GM21360 (cell line): ENCODE results near the gene LARGE2.

Experiments
- ATAC-seq: cut with Tn5 transposase; IDR thresholded peaks from one replicate; pipeline ENCODE4 v1.9.1; 2021; ENCODE audit warnings: mild to moderate bottlenecking, moderate library complexity; ENCODE audit not compliant: unreplicated experiment

LARGE2 gene

DNA sequence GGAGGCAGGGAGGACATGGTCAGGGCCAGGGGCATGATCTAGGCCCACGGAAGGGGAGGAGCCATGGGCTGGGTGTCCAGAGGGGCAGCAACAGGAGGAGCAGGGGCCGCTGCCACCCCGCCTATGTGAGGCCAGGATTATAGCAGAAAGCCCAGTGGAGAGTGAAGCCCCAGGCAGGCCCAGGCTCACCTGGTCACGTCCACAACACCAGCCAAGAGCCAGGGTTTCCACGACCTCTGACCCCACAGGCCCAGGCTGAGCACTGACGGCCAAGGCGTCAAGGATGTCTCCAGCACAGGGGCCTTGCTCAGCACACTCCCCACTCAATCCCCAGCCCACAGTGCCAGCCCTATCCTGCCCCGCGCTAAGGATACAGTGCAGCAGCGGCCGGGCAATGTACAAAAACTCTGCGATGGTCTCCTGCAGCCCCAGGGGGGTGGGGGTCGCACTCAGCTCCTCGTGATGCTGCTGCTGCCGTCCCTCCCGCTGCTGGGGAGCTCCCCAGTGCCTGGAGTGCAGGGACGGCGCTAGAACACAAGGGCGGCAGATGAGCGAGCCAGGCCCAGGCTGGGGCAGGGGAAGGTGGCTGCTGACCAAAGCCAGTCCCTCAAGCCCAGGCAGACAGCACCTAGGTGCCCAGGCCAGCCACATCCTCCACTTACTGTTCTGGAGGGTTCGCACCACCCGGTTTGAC, 8.4 kb upstream of the LARGE2 start:
- ATAC-seq = no peak

DNA sequence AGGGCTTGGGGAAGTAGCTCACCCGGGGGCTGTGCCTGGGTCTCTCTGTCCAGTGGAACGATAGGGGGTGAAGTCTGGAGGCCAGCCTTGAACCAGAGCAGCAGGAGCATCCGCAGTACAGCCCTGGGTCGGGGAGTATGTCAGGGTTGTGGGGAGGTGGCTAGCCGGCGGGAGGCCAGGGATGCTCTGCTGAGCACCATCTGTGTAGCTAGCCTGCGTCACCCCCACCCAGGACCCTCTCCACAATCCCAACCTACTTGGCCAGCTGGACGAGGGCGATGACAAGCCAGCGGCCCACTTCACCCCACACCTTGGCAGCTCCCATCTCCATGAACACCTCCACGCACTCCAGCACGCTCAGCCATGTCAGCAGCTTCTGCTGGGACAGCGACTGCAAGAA, 7.0 kb upstream of the LARGE2 start:
- no peak for ATAC-seq

DNA sequence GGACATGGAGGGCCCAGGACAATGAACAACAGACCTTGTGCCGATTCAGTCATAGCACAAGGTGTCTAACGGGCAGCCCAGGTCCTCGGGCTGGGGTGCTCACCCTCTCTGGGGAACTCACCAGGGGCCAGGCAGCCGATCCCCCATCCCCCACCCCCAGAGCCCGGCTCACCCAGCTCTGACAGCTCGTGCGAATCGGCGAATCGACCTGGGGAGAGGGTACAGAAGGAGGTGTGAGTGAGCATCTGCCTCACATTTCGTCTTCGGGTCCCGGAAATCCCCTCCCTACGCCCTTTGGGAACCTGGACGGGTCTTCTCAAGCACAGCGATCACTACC, 5.2 kb upstream of the LARGE2 start:
- ATAC-seq = peak; percentile 0

GRCh38 chr11:45917623-45918330, 4.7 kb upstream of the LARGE2 start, which contains the start of gene PEX16:
Gene PEX16, minus strand, starts transcription at chr11:45917877. Its CDS starts 66 bp downstream, at chr11:45917811.
- ATAC-seq = peak; percentile 79

GRCh38 chr11:45918331-45918941, 4.0 kb upstream of the LARGE2 start:
- ATAC-seq = peak; percentile 39

GRCh38 chr11:45918962-45919675, 3.3 kb upstream of the LARGE2 start:
- no peak for ATAC-seq

GRCh38 chr11:45919806-45920530, 2.5 kb upstream of the LARGE2 start:
- no peak for ATAC-seq

GRCh38 chr11:45920531-45921477, 1.7 kb upstream of the LARGE2 start:
- no peak for ATAC-seq

GRCh38 chr11:45921561-45922424, 663 bp upstream of the LARGE2 start:
- no peak for ATAC-seq

GRCh38 chr11:45924036-45924915, 1.8 kb downstream of the LARGE2 start:
- no peak for ATAC-seq

GRCh38 chr11:45924927-45925326, 2.5 kb downstream of the LARGE2 start:
- ATAC-seq = no peak

- no peak for ATAC-seq
Measured at GRCh38 chr11:45925550-45925949, 3.1 kb downstream of the LARGE2 start.

DNA sequence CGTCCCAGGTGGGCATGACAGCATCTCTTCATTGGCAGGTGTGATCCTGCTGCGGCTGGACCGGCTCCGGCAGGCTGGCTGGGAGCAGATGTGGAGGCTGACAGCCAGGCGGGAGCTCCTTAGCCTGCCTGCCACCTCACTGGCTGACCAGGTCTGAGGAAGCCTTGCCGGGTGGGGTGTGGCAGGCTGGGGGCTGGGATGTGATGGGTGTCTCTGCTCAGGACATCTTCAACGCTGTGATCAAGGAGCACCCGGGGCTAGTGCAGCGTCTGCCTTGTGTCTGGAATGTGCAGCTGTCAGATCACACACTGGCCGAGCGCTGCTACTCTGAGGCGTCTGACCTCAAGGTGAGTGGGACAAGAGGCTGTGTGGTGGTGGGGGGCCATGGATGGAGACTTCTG, 3.5 kb downstream of the LARGE2 start:
- ATAC-seq = no peak

DNA sequence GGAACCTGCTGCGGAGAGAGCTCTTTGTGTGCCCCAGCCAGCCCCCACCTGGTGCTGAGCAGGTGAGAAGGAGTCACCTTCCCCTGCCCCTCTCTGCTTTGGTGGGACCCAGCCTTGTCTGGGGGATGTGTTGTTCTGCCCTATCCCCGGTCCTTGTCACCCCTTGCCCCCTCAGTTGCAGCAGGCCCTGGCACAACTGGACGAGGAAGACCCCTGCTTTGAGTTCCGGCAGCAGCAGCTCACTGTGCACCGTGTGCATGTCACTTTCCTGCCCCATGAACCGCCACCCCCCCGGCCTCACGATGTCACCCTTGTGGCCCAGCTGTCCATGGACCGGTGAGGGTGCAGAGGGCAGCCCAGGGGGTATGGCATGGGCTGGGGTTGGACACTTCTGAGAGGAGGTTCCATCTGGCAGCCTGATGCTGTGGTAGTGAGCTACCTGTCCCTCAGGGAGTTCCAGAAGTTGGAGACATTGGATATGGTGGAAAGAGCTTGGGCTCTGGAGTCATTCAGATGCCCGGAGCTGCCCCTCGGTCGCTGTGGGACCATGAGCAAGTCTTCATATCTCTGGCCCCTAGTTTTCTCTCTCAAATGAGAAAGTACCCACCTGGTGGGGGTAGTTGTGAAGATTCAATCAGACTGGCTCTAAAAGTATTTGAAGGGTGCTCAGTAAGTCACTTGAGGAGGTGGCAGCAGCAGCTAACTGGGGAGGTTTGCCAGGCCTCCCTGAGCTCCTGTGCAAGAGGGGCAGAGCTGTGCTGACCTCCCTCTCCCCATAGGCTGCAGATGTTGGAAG, 4.3 kb downstream of the LARGE2 start:
- ATAC-seq = no peak

DNA sequence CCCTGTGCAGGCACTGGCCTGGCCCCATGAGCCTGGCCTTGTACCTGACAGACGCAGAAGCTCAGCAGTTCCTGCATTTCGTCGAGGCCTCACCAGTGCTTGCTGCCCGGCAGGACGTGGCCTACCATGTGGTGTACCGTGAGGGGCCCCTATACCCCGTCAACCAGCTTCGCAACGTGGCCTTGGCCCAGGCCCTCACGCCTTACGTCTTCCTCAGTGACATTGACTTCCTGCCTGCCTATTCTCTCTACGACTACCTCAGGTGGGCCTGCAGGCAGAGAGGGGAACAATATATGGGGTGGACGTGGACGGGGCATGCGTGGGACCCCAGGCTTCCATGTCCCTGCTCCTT, 4.9 kb downstream of the LARGE2 start:
- no peak for ATAC-seq

GRCh38 chr11:45927684-45928413, 5.4 kb downstream of the LARGE2 start:
- ATAC-seq = no peak
